Suprapubic skin (tissue), 4 donors: ENCODE measurements around the gene ENGASE. TPM values are rescaled to one million over a fixed set of nuclear protein-coding genes. Genes with fewer than 3 reads are reported as not detected.

Experiments used
- DNase-seq, 2 donors: peaks; one replicate each; pipeline ENCODE4 v3.0.0-alpha.2; 2019; ENCODE audit warnings: low spot score in 2 of 2
- H3K27ac ChIP-seq: fragments of 200-600 bp; sonication (generic); one replicate; pipeline ENCODE4 v1.5.1; 2019
- H3K27me3 ChIP-seq: fragments of 200-600 bp; sonication (generic); one replicate; pipeline ENCODE4 v1.5.1; 2019
- H3K36me3 ChIP-seq: fragments of 200-600 bp; sonication (generic); one replicate; pipeline ENCODE4 v1.5.1; 2019
- H3K4me1 ChIP-seq: fragments of 200-600 bp; sonication (generic); one replicate; pipeline ENCODE4 v1.5.1; 2019
- H3K4me3 ChIP-seq: fragments of 200-600 bp; sonication (generic); one replicate; pipeline ENCODE4 v1.5.1; 2019; ENCODE audit warnings: mild to moderate bottlenecking
- H3K9me3 ChIP-seq: fragments of 200-600 bp; sonication (generic); one replicate; pipeline ENCODE4 v1.5.1; 2019
- CTCF ChIP-seq, 2 donors: fragments of 200-600 bp in 1 of 2; fragments of 450-650 bp in 1 of 2; sonication (generic) in 1 of 2; IDR thresholded peaks; one replicate each; pipeline ENCODE4 v1.5.1; 2016 to 2019; ENCODE audit warnings: antibody characterized with exemption in 2 of 2, mild to moderate bottlenecking in 1 of 2, moderate library complexity in 1 of 2
- EP300 ChIP-seq: sonication (generic); formaldehyde crosslinking; IDR thresholded peaks from one replicate; pipeline ENCODE4 v1.6.1; 2017; ENCODE audit warnings: antibody characterized with exemption
- POLR2A ChIP-seq, 2 donors: fragments of 450-650 bp; IDR thresholded peaks; one replicate each; pipeline ENCODE4 v1.6.1; 2017; ENCODE audit warnings: antibody characterized with exemption in 2 of 2, mild to moderate bottlenecking in 2 of 2, moderate library complexity in 2 of 2
- POLR2AphosphoS5 ChIP-seq, 3 donors: sonication (generic); formaldehyde crosslinking; IDR thresholded peaks; one replicate each; pipeline ENCODE4 v1.6.1; 2017; ENCODE audit warnings: antibody characterized with exemption in 3 of 3
- WGBS: methylation state at CpG from one replicate; pipeline ENCODE4 v1.1.5; 2018; 5-methylcytosine and 5-hydroxymethylcytosine counted together
- total RNA-seq, 4 donors: library from RNA; depleted of rRNA; stranded (reverse); fragments of >200 nt; gene quantifications; one replicate each; pipeline ENCODE4 v1.1.0, GENCODE V29; 2016

Gene ENGASE
- total RNA-seq, 4 donors from 2014 or later: 20.6 to 87.6 (median 38.4) TPM

DNA sequence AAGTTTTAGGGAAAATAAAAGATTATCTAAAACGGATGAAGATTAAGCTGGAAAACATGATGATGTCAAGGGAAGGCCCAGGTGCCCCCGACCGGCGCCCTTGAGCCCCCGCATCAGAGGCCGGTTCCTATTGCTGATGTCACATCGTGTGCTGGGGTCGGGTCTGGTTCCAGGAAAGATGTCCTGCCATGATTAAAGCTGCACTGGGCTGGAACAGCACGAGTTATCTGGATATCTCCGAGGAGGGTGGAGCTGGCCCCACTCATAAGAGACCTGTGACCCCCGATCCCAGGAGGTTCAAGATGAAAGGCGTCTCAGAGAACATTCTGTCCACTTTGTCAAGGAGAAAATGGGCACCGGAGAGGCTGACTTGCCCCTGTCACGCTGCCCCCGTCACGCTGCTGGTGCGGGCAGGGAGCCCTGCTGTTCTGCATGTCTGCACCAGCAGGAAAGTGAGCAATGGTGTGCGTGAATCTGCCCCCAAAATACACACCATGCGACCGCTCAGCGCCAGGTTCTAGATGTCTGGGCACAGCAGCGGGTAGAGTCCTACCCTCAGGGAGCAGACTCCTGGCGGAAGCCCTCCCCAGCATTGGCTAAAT lies 53.0 kb downstream of the ENGASE start:
- 65% methylated on average over 17 of the region's 23 CpGs for WGBS
- H3K9me3 ChIP-seq: no peaks in the 10 kb centered on the region

DNA sequence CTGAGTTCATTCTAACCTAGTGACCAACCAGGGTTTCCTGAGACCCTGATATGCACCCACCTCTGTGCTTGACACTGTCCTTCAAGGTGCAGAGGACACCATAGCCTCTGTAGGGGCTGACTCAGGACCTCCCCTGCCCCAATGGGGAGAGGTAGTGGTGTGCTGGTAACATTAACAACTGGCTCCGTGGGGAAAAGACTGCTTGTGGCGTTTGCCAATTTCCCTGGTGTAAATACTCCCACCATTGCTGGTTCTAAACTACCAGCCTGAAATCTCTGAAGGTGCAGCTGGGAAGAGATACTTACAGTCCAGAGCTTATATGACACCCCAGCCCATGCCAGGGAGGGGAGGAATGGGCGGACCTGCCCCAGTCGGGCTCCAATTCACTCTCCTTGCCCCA lies 54.9 kb downstream of the ENGASE start:
- H3K27ac ChIP-seq: no peak overlapping the region
- no peaks in the 10 kb centered on the region for H3K4me1 ChIP-seq
- no peaks in the 10 kb centered on the region for H3K36me3 ChIP-seq
- 81% methylated on average over 4 of the region's 4 CpGs for WGBS
- H3K9me3 ChIP-seq: no peaks in the 10 kb centered on the region
- no peak overlapping the region for H3K4me3 ChIP-seq
- no peak for DNase-seq
- TF ChIP-seq CTCF (IDR thresholded peaks at IDR 0.05) (no peak), EP300 (no peak), POLR2A (IDR thresholded peaks at IDR 0.05) (no peak), POLR2AphosphoS5 (IDR thresholded peaks at IDR 0.05) (no peak)
- H3K27me3 ChIP-seq: peaks cover 99% of the 10 kb centered on the region

More for the DNA sequence above, 53.0 kb downstream of the ENGASE start:
- no peaks in the 10 kb centered on the region for H3K4me1 ChIP-seq
- H3K36me3 ChIP-seq: no peaks in the 10 kb centered on the region
- H3K27me3 ChIP-seq: peaks cover 94% of the 10 kb centered on the region
- H3K27ac ChIP-seq: no peak overlapping the region
- no peak for DNase-seq
- no peak for TF ChIP-seq POLR2AphosphoS5 (IDR thresholded peaks at IDR 0.05)
- TF ChIP-seq POLR2A (IDR thresholded peaks at IDR 0.05): no peak
- no peak for TF ChIP-seq EP300
- TF ChIP-seq CTCF (IDR thresholded peaks at IDR 0.05): no peak
- H3K4me3 ChIP-seq: no peak overlapping the region

- no peak for DNase-seq
- Histone ChIP-seq H3K27ac (no peak overlapping the region), H3K9me3 (no peaks in the 10 kb centered on the region), H3K27me3 (peaks cover 99% of the 10 kb centered on the region), H3K4me1 (no peaks in the 10 kb centered on the region), H3K36me3 (no peaks in the 10 kb centered on the region), H3K4me3 (no peak overlapping the region)
- TF ChIP-seq EP300 (no peak), POLR2AphosphoS5 (IDR thresholded peaks at IDR 0.05) (no peak), POLR2A (IDR thresholded peaks at IDR 0.05) (no peak), CTCF (IDR thresholded peaks at IDR 0.05) (no peak)
- 89% methylated on average over 22 of the region's 34 CpGs for WGBS
Measured at GRCh38 chr17:79130536-79131273, 56.1 kb downstream of the ENGASE start.

GRCh38 chr17:79131274-79131635 lies 56.6 kb downstream of the ENGASE start:
- no peak overlapping the region for H3K27ac ChIP-seq
- TF ChIP-seq CTCF (IDR thresholded peaks at IDR 0.05): no peak
- TF ChIP-seq POLR2AphosphoS5 (IDR thresholded peaks at IDR 0.05): no peak
- TF ChIP-seq POLR2A (IDR thresholded peaks at IDR 0.05): no peak
- no peak for TF ChIP-seq EP300
- no peaks in the 10 kb centered on the region for H3K9me3 ChIP-seq
- no peaks in the 10 kb centered on the region for H3K36me3 ChIP-seq
- peaks cover 99% of the 10 kb centered on the region for H3K27me3 ChIP-seq
- H3K4me1 ChIP-seq: no peaks in the 10 kb centered on the region
- H3K4me3 ChIP-seq: no peak overlapping the region
- WGBS: 85% methylated on average over 18 of the region's 21 CpGs
- no peak for DNase-seq

DNA sequence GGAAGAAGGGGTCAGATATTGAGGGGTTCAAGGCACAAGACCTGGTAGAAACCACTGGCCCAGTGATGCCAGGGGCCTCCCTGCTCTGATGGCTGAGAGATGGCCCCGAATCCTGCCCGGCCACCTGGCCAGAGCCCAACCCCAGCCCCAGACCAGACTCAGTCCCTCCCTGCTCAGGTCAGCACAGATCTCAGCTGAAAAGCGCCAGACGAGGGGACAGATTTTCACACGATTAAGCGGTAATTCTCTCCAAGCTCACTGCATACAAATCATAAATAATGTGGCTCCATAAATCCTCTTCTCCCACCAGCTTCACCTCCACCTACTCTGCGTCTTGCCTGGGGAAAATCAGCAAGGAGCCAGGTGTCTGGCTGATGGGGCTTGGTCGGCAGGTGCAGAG lies 57.1 kb downstream of the ENGASE start:
- 54% methylated on average over 8 of the region's 8 CpGs for WGBS
- peaks cover 99% of the 10 kb centered on the region for H3K27me3 ChIP-seq
- H3K4me3 ChIP-seq: no peak overlapping the region
- no peaks in the 10 kb centered on the region for H3K36me3 ChIP-seq
- H3K27ac ChIP-seq: no peak overlapping the region
- DNase-seq: no peak
- H3K9me3 ChIP-seq: no peaks in the 10 kb centered on the region
- no peaks in the 10 kb centered on the region for H3K4me1 ChIP-seq
- TF ChIP-seq POLR2AphosphoS5 (IDR thresholded peaks at IDR 0.05) (no peak), CTCF (IDR thresholded peaks at IDR 0.05) (no peak), POLR2A (IDR thresholded peaks at IDR 0.05) (no peak)
